Panc1 (cell line): ENCODE data around the gene HID1. TPM values are rescaled to one million over a fixed set of nuclear protein-coding genes. Genes with fewer than 3 reads are reported as not detected.

Experiments
- ATAC-seq: fragments of 200-7000 bp; cut with Tn5 transposase; 2 replicates; pipeline ENCODE4 v1.9.1; 2020; ENCODE audit warnings: mild to moderate bottlenecking, moderate library complexity
- BruUV-seq: library from RNA; stranded (reverse); fragments of 400-500 nt; replicated peaks from 2 replicates; lab custom pipeline; 2021; lab: Mats Ljungman, UMichigan
- CTCF ChIA-PET: fragments of 300-600 bp; sonication (Branson Sonifier 250); formaldehyde crosslinking; loops from one replicate; lab custom pipeline; 2022; ENCODE audit warnings: antibody characterized with exemption; lab: Charles Lee
- POLR2A ChIA-PET: fragments of 300-600 bp; sonication (Branson Sonifier 250); formaldehyde crosslinking; loops from one replicate; lab custom pipeline; 2022; ENCODE audit warnings: antibody characterized with exemption; lab: Charles Lee
- DNase-seq: peaks from one replicate; pipeline ENCODE4 v3.0.0-alpha.2; 2010; ENCODE audit warnings: low read depth, low spot score
- H3K27ac ChIP-seq: 2 replicates; pipeline ENCODE4 v1.5.1; 2011; ENCODE audit warnings: mild to moderate bottlenecking, low read length, inconsistent platforms
- H3K27me3 ChIP-seq: fragments of 200-500 bp; sonication (Bioruptor generic); 2 replicates; pipeline ENCODE4 v1.6.0; 2014; ENCODE audit warnings: low read length, inconsistent platforms; ENCODE audit not compliant: control insufficient read depth, insufficient read depth
- H3K36me3 ChIP-seq: fragments of 200-500 bp; sonication (Bioruptor generic); 2 replicates; pipeline ENCODE4 v1.5.1; 2014; ENCODE audit warnings: inconsistent platforms, mild to moderate bottlenecking, low read length, moderate library complexity; ENCODE audit not compliant: control insufficient read depth, insufficient read depth
- H3K4me1 ChIP-seq: 2 replicates; pipeline ENCODE4 v1.5.1; 2011; ENCODE audit warnings: inconsistent platforms, mild to moderate bottlenecking, low read length, moderate library complexity; ENCODE audit not compliant: control insufficient read depth, insufficient read depth
- H3K4me3 ChIP-seq, 2 experiments: 2 replicates each; pipeline ENCODE4 v1.5.1; 2011 to 2012; ENCODE audit warnings: low read depth in 2 of 2, low read length in 2 of 2, mild to moderate bottlenecking in 2 of 2, inconsistent platforms in 1 of 2, moderate library complexity in 1 of 2
- H3K9me3 ChIP-seq: fragments of 200-500 bp; sonication (Bioruptor generic); 2 replicates; pipeline ENCODE4 v1.5.1; 2014; ENCODE audit warnings: low read depth, mild to moderate bottlenecking, inconsistent platforms, low read length, moderate library complexity; ENCODE audit not compliant: control insufficient read depth, insufficient read depth
- POLR2AphosphoS5 ChIP-seq: IDR thresholded peaks from 2 replicates; pipeline ENCODE4 v1.6.1; 2012; ENCODE audit warnings: mild to moderate bottlenecking, low read depth, low read length, moderate library complexity
- SIN3A ChIP-seq: IDR thresholded peaks from 2 replicates; pipeline ENCODE4 v1.6.1; 2012; ENCODE audit warnings: low read depth, mild to moderate bottlenecking, low read length, moderate library complexity, borderline replicate concordance; ENCODE audit not compliant: insufficient read depth
- TCF7L2 ChIP-seq: IDR thresholded peaks from 2 replicates; pipeline ENCODE4 v1.6.1; 2011; ENCODE audit warnings: mild to moderate bottlenecking, low read depth, low read length, inconsistent platforms
- in situ Hi-C: cut with HindIII; loops from 2 replicates; pipeline ENCODE4 v1.10.0; 2016; ENCODE audit warnings: low sequenced_read_pairs, low pct_unique_long_range_greater_than_20kb
- intact Hi-C: fragments of 100-400 bp; cut with micrococcal nuclease; formaldehyde crosslinking; loops from one replicate; pipeline ENCODE4 v1.10.0; 2022; ENCODE audit not compliant: unreplicated experiment
- total RNA-seq: library from RNA; stranded (reverse); gene quantifications from one replicate; pipeline ENCODE4 v1.2.1, GENCODE V29; 2021; ENCODE audit not compliant: unreplicated experiment
- TF ChIP-seq, protein P1 (sequence below): fragments of 450-650 bp; IDR thresholded peaks from 2 replicates; pipeline ENCODE4 v1.5.1; 2017; ENCODE audit warnings: mild to moderate bottlenecking
- TF ChIP-seq, protein P2 (sequence below), 2 experiments: IDR thresholded peaks; 2 replicates each; pipeline ENCODE4 v1.6.1; 2011 to 2012; ENCODE audit warnings: low read depth in 2 of 2, control low read depth in 1 of 2, low read length in 1 of 2, mild to moderate bottlenecking in 1 of 2, moderate library complexity in 1 of 2; ENCODE audit not compliant: insufficient read depth in 1 of 2

HID1 gene
- total RNA-seq, 1 experiment from 2014 or later = 10.9 TPM

DNA sequence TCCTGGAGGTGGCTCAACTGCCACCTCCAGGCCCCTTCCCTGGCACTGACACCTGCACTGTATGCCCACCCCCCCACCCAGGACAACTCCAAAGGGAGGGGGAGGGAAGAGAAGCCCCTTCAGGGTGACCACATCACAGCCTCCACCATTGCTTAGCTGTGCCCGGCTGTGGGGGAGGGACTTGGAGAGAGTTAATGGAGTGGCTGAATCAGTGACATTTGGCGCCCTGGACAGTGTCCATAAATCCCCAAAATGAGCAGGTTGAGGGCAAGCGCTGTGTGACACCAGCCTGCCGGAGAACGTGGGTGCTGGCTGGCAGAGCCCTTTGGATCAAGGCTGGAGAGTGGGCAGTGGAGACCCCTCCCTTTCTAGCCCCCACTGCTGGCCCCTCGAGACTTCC lies 50.4 kb downstream of the HID1 start:
- BruUV-seq = no TSS peak
- Histone ChIP-seq H3K4me3 (no peak overlapping the region), H3K4me1 (peaks cover 4% of the 10 kb centered on the region; the same call in 1 of the 2 replicates), H3K36me3 (peaks cover 5% of the 10 kb centered on the region; the same call in 1 of the 2 replicates), H3K27ac (no peak overlapping the region), H3K9me3 (no peaks in the 10 kb centered on the region), H3K27me3 (peaks cover 18% of the 10 kb centered on the region)
- intact Hi-C loops (no loop called here), in situ Hi-C loops (no loop called here)
- CTCF ChIA-PET = interaction anchor here (0.6 to 4.0 kb wide), 5 partner anchors 35 to 294 kb away, joined by 3 to 28 read pairs (median 7); no protein-coding TSS in a partner anchor
- no peak for DNase-seq
- POLR2A ChIA-PET = no interaction called here
- no peak for TF ChIP-seq TCF7L2
- TF ChIP-seq, protein P1, sequence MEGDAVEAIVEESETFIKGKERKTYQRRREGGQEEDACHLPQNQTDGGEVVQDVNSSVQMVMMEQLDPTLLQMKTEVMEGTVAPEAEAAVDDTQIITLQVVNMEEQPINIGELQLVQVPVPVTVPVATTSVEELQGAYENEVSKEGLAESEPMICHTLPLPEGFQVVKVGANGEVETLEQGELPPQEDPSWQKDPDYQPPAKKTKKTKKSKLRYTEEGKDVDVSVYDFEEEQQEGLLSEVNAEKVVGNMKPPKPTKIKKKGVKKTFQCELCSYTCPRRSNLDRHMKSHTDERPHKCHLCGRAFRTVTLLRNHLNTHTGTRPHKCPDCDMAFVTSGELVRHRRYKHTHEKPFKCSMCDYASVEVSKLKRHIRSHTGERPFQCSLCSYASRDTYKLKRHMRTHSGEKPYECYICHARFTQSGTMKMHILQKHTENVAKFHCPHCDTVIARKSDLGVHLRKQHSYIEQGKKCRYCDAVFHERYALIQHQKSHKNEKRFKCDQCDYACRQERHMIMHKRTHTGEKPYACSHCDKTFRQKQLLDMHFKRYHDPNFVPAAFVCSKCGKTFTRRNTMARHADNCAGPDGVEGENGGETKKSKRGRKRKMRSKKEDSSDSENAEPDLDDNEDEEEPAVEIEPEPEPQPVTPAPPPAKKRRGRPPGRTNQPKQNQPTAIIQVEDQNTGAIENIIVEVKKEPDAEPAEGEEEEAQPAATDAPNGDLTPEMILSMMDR = no peak
- no peak for TF ChIP-seq SIN3A
- TF ChIP-seq POLR2AphosphoS5 = no peak
- TF ChIP-seq, protein P2, sequence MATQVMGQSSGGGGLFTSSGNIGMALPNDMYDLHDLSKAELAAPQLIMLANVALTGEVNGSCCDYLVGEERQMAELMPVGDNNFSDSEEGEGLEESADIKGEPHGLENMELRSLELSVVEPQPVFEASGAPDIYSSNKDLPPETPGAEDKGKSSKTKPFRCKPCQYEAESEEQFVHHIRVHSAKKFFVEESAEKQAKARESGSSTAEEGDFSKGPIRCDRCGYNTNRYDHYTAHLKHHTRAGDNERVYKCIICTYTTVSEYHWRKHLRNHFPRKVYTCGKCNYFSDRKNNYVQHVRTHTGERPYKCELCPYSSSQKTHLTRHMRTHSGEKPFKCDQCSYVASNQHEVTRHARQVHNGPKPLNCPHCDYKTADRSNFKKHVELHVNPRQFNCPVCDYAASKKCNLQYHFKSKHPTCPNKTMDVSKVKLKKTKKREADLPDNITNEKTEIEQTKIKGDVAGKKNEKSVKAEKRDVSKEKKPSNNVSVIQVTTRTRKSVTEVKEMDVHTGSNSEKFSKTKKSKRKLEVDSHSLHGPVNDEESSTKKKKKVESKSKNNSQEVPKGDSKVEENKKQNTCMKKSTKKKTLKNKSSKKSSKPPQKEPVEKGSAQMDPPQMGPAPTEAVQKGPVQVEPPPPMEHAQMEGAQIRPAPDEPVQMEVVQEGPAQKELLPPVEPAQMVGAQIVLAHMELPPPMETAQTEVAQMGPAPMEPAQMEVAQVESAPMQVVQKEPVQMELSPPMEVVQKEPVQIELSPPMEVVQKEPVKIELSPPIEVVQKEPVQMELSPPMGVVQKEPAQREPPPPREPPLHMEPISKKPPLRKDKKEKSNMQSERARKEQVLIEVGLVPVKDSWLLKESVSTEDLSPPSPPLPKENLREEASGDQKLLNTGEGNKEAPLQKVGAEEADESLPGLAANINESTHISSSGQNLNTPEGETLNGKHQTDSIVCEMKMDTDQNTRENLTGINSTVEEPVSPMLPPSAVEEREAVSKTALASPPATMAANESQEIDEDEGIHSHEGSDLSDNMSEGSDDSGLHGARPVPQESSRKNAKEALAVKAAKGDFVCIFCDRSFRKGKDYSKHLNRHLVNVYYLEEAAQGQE (IDR thresholded peaks at IDR 0.05; ENCODE audit: insufficient read depth in 1 of 2, low read depth in 2 of 2, low read length in 1 of 2) = no peak
- ATAC-seq = no peak

DNA sequence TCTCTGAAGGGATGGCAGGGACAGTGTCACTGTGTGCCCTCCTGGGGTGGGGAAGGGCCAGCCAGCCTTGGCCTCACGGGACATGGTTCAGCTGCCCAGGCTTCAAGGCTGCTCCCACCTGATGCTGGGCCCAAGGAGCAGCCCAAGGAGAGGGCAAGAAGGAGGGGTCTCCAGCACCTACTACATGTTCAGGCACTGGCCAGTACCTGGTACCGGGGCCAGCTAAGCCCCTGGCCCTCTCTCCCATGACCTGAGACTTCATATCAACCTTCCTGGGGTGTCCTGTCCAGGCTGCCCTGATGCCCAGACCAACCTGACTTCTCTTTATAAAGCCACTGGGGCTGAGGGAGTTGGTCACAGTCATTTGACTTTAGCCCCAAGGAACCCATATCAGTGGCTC lies 50.8 kb downstream of the HID1 start:
- H3K27me3 ChIP-seq = peaks cover 18% of the 10 kb centered on the region
- DNase-seq = no peak
- no TSS peak for BruUV-seq
- TF ChIP-seq, protein P1 = no peak
- TF ChIP-seq TCF7L2 = no peak
- TF ChIP-seq POLR2AphosphoS5 = no peak
- no peak for TF ChIP-seq SIN3A
- TF ChIP-seq, protein P2 (IDR thresholded peaks at IDR 0.05; ENCODE audit: insufficient read depth in 1 of 2, low read depth in 2 of 2, low read length in 1 of 2) = no peak
- no peaks in the 10 kb centered on the region for H3K9me3 ChIP-seq
- in situ Hi-C loops (no loop called here), intact Hi-C loops (no loop called here)
- H3K4me3 ChIP-seq = no peak overlapping the region
- ChIA-PET POLR2A (no interaction called here), CTCF (interaction anchor here (0.6 to 2.6 kb wide), 2 partner anchors 39 to 294 kb away, joined by 3 to 41 read pairs; no protein-coding TSS in a partner anchor)
- H3K36me3 ChIP-seq = peaks cover 5% of the 10 kb centered on the region; the same call in 1 of the 2 replicates
- ATAC-seq = no peak
- no peak overlapping the region for H3K27ac ChIP-seq
- H3K4me1 ChIP-seq = peaks cover 4% of the 10 kb centered on the region; the same call in 1 of the 2 replicates
